ENCODE results near the gene SIGMAR1. TPM values are rescaled to one million over a fixed set of nuclear protein-coding genes. Genes with fewer than 3 reads are reported as not detected.

The SIGMAR1 gene
- total and polyA plus RNA-seq, 2 of the 4 experiments (the other 2 are of a cell fraction): 44.6 to 88.9 TPM

DNA sequence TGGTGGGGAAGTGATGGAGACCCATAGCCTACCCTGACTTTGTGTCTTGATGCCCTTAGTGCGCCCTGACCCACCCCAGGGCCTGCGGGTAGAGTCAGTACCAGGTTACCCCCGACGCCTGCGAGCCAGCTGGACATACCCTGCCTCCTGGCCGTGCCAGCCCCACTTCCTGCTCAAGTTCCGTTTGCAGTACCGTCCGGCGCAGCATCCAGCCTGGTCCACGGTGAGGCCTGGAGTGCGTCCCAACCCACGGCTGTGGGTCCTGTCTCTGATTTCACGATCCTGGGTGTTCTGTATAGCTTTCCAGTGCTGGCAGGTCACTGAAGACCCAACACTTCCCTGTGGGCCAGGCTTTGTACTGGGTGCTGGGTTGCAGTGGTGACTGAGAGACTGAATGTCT is 20.9 kb upstream of the SIGMAR1 start:
- no TSS peak for BruUV-seq (replicated peaks)
- H3K9me3 ChIP-seq (ENCODE audit: control insufficient read depth, insufficient read depth, low read length): no peaks in the 10 kb centered on the region
- no peak overlapping the region for H3K9ac ChIP-seq (ENCODE audit: low read depth, low read length)
- H2AK5ac ChIP-seq (ENCODE audit: low read depth, low read length): no peak overlapping the region
- peaks cover 4% of the 10 kb centered on the region; the same call in 1 of the 2 replicates for H3K36me3 ChIP-seq (ENCODE audit: control insufficient read depth, insufficient read depth, low read length)
- no peak overlapping the region for H2BK120ac ChIP-seq (ENCODE audit: low read depth, low read length)
- intact Hi-C loops (cut with micrococcal nuclease) (no loop called here), in situ Hi-C loops (cut with MboI; ENCODE audit: low sequenced_read_pairs) (no loop called here), dilution Hi-C loops (cut with HindIII; ENCODE audit: low sequenced_read_pairs, unreplicated experiment) (no loop called here)
- H4K5ac ChIP-seq (ENCODE audit: low read depth, low read length): no peak overlapping the region
- no peak overlapping the region for H3K4ac ChIP-seq (ENCODE audit: low read depth, low read length)
- peaks cover 13% of the 10 kb centered on the region for H3K4me1 ChIP-seq (ENCODE audit: control insufficient read depth, insufficient read depth, low read length)
- H3K9me1 ChIP-seq (ENCODE audit: insufficient read depth, low read length): peaks cover 13% of the 10 kb centered on the region; the same call in 1 of the 2 replicates
- no peak overlapping the region for H4K8ac ChIP-seq (ENCODE audit: low read depth in 2 of 2, low read length in 2 of 2)
- CTCF ChIA-PET: no interaction called here
- no peak overlapping the region for H2AFZ ChIP-seq (replicated peaks; ENCODE audit: low read length, poor library complexity)
- no peak overlapping the region for H3K23ac ChIP-seq (ENCODE audit: low read depth, low read length)
- POLR2A ChIA-PET (ENCODE audit: unreplicated experiment): no interaction called here
- TF ChIP-seq USF2 (IDR thresholded peaks at IDR 0.05; ENCODE audit: low read depth, low read length) (no peak), RCOR1 (IDR thresholded peaks at IDR 0.05; ENCODE audit: insufficient replicate concordance, low read length) (no peak), RAD21 (IDR thresholded peaks at IDR 0.05; ENCODE audit: low read length) (no peak), POLR2A (IDR thresholded peaks at IDR 0.05; ENCODE audit: low read depth, low read length) (no peak), BHLHE40 (IDR thresholded peaks at IDR 0.05; ENCODE audit: low read depth, low read length) (no peak), MAFK (IDR thresholded peaks at IDR 0.05; ENCODE audit: low read depth, low read length) (no peak), RFX5 (IDR thresholded peaks at IDR 0.05; ENCODE audit: low read depth, low read length) (no peak), CEBPB (IDR thresholded peaks at IDR 0.05; ENCODE audit: low read depth, low read length) (no peak), NFE2L2 (IDR thresholded peaks at IDR 0.05; ENCODE audit: low read depth, low read length) (no peak), CHD1 (IDR thresholded peaks at IDR 0.05; ENCODE audit: low read depth, low read length) (no peak), ELK1 (IDR thresholded peaks at IDR 0.05; ENCODE audit: borderline replicate concordance, low read depth, low read length) (no peak), MXI1 (IDR thresholded peaks at IDR 0.05; ENCODE audit: borderline replicate concordance, low read depth, low read length) (no peak), MAZ (IDR thresholded peaks at IDR 0.05; ENCODE audit: borderline replicate concordance, low read depth, low read length) (no peak), FOS (IDR thresholded peaks at IDR 0.05; ENCODE audit: low read depth, low read length) (no peak), SMC3 (IDR thresholded peaks at IDR 0.05; ENCODE audit: low read depth, low read length) (no peak)
- TF ChIP-seq, protein P1, sequence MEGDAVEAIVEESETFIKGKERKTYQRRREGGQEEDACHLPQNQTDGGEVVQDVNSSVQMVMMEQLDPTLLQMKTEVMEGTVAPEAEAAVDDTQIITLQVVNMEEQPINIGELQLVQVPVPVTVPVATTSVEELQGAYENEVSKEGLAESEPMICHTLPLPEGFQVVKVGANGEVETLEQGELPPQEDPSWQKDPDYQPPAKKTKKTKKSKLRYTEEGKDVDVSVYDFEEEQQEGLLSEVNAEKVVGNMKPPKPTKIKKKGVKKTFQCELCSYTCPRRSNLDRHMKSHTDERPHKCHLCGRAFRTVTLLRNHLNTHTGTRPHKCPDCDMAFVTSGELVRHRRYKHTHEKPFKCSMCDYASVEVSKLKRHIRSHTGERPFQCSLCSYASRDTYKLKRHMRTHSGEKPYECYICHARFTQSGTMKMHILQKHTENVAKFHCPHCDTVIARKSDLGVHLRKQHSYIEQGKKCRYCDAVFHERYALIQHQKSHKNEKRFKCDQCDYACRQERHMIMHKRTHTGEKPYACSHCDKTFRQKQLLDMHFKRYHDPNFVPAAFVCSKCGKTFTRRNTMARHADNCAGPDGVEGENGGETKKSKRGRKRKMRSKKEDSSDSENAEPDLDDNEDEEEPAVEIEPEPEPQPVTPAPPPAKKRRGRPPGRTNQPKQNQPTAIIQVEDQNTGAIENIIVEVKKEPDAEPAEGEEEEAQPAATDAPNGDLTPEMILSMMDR (conservative IDR thresholded peaks at IDR 0.05; ENCODE audit: low read depth, low read length): no peak
- DNase-seq (no peak), ATAC-seq (ENCODE audit: low read depth) (no peak)
- H3K27me3 ChIP-seq (ENCODE audit: control insufficient read depth, insufficient read depth, low read length): no peaks in the 10 kb centered on the region
- no peak overlapping the region for H2BK15ac ChIP-seq (ENCODE audit: low read depth, low read length)
- no peak overlapping the region for H2BK20ac ChIP-seq (ENCODE audit: low read depth, low read length)
- H3K4me3 ChIP-seq (ENCODE audit: insufficient read depth, low read depth, low read length): no peak overlapping the region
- no peak overlapping the region for H2BK5ac ChIP-seq (ENCODE audit: low read depth, low read length, poor library complexity, severe bottlenecking)
- no peak overlapping the region for H3K56ac ChIP-seq (ENCODE audit: extremely low read depth, insufficient read depth, low read length)
- H3K79me1 ChIP-seq (ENCODE audit: low read depth in 1 of 2, low read length in 2 of 2): peaks cover 0 to 7% of the 10 kb centered on the region in 2 experiments; a peak in 2 of 4 replicates
- H3K27ac ChIP-seq (ENCODE audit: insufficient read depth, low read length): no peak overlapping the region
- WGBS, 2 experiments (ENCODE audit: extremely low coverage in 2 of 2, insufficient read length in 1 of 2): 96% methylated on average over 5 of the region's 14 CpGs; no CpG with 5 or more reads in 1 of the 2 experiments
- no peak overlapping the region for H4K91ac ChIP-seq (ENCODE audit: insufficient read depth, low read depth, low read length)
- H2AK9ac ChIP-seq (replicated peaks; ENCODE audit: low read depth, low read length, poor library complexity): peak overlapping the region; percentile 44
- H4K20me1 ChIP-seq (ENCODE audit: insufficient read depth, low read length): no peaks in the 10 kb centered on the region
- H3K4me2 ChIP-seq (ENCODE audit: low read depth, low read length): no peak overlapping the region
- H3K14ac ChIP-seq (replicated peaks; ENCODE audit: low read depth, low read length): no peak overlapping the region
- H3K18ac ChIP-seq (ENCODE audit: low read depth, low read length): no peak overlapping the region

All from IMR-90 (cell line).